T-helper 1 cell treated with Interleukin-12 subunit alpha and Interleukin-12 subunit beta and Interleukin-4 antibody, amounts not matched to agents 30 μg/mL and 1 μg/mL, for 36 hours (primary cell): ENCODE results near the gene PPP1R7.
"Not testable (repeated sequence)": the region's sequence is repeated elsewhere in the genome, so short reads cannot be mapped to it uniquely, and the experiment has no call there.

ENCODE experiments used
- H3K27ac Mint-ChIP-seq: one replicate; pipeline ENCODE4 v1.8.0; 2021; ENCODE audit warnings: mild to moderate bottlenecking, mixed read lengths
- H3K27me3 Mint-ChIP-seq: one replicate; pipeline ENCODE4 v1.8.0; 2021; ENCODE audit warnings: low read depth, mixed read lengths
- H3K36me3 Mint-ChIP-seq: one replicate; pipeline ENCODE4 v1.8.0; 2021; ENCODE audit warnings: low read depth, mixed read lengths
- H3K4me1 Mint-ChIP-seq: one replicate; pipeline ENCODE4 v1.8.0; 2021; ENCODE audit warnings: low read depth, mixed read lengths
- H3K4me3 Mint-ChIP-seq: one replicate; pipeline ENCODE4 v1.8.0; 2021; ENCODE audit warnings: mild to moderate bottlenecking, moderate library complexity, mixed read lengths
- H3K9me3 Mint-ChIP-seq: one replicate; pipeline ENCODE4 v1.8.0; 2021; ENCODE audit warnings: mixed read lengths

Gene PPP1R7

DNA sequence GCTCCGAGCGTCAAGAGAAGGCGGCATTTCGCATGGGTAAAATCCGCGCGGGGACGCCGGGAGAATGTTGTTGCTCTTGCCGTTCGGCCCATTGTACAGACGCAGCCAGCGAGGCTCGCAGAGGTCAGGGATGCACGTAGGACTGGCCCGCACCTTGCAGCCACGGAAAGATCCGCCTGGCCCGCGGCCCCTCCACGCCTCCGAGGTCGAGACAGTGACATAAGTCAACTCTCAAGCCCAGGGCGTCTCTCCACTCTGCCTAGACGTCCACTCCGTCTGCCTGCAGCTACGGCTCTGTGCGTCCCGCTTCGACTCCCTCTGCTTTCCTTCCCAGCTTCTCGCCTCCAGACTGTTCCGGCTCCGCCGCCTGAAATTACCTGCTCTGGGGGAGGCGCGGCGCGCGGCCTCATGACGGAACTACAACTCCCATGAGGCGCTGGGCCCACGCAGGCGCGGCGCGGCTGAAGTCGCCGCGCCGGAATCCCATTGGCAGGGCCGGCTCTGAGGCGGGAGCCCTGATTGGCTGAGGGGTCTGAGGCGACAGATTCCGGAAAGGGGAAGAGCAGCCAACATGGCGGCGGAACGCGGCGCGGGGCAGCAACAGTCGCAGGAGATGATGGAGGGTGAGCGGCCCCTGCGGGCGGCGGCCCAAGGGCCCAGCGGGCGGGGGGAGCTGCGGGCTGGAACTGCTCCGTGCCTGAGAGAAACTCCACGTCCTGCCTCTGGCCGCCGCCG is at the start of gene PPP1R7:
Gene PPP1R7 (plus strand): TSS at position 543 of the 735 bp plus-strand sequence. CDS start 29 bp downstream, at position 572.
- Mint-ChIP-seq H3K27me3 (no peaks in the 10 kb centered on the region), H3K4me3 (peak within 1 kb of the TSS; percentile 99), H3K9me3 (no peaks in the 10 kb centered on the region), H3K4me1 (peaks cover 43% of the 10 kb centered on the region), H3K36me3 (peaks cover 13% of the 10 kb centered on the region), H3K27ac (peak within 1 kb of the TSS; percentile 85)

GRCh38 chr2:241102239-241102803 is 47.9 kb upstream of the PPP1R7 start, which contains the start of gene MTERF4:
TSS of gene MTERF4 (minus strand) at chr2:241102287. CDS start at chr2:241102273, 14 bp downstream.
- H3K27ac Mint-ChIP-seq, result peak within 1 kb of the TSS; percentile 97
- H3K36me3 Mint-ChIP-seq, result peaks cover 19% of the 10 kb centered on the region
- H3K4me3 Mint-ChIP-seq, result peak within 1 kb of the TSS; percentile 93
- H3K4me1 Mint-ChIP-seq, result peaks cover 34% of the 10 kb centered on the region
- H3K9me3 Mint-ChIP-seq, result no peaks in the 10 kb centered on the region
- no peaks in the 10 kb centered on the region for H3K27me3 Mint-ChIP-seq

GRCh38 chr2:241103176-241103595 is 47.1 kb upstream of the PPP1R7 start:
- Mint-ChIP-seq H3K4me3 (peak overlapping the region; percentile 93), H3K9me3 (no peaks in the 10 kb centered on the region), H3K4me1 (peaks cover 30% of the 10 kb centered on the region), H3K36me3 (peaks cover 18% of the 10 kb centered on the region), H3K27me3 (no peaks in the 10 kb centered on the region), H3K27ac (peak overlapping the region; percentile 97)

DNA sequence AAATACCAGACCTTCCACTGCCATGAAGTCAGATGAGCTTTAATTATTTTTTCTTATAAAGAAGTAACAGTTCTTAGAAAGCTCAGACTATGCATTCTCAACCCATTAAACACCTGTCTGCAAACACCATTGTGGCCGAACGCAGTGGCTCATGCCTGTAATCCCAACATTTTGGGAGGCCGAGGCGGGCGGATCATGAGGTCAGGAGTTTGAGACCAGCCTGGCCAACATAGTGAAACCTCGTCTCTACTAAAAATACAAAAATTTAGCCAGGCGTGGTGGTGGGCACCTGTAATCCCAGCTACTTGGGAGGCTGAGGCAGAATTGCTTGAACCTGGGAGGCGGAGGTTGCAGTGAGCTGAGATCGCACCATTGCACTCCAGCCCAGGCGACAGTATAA is 45.7 kb upstream of the PPP1R7 start:
- not testable (repeated sequence) for H3K27me3 Mint-ChIP-seq, H3K27ac Mint-ChIP-seq, H3K9me3 Mint-ChIP-seq, H3K4me3 Mint-ChIP-seq
- H3K36me3 Mint-ChIP-seq, result peaks cover 21% of the 10 kb centered on the region
- peaks cover 34% of the 10 kb centered on the region for H3K4me1 Mint-ChIP-seq

- H3K9me3 Mint-ChIP-seq, result no peaks in the 10 kb centered on the region
These were observed 44.6 kb upstream of the PPP1R7 start for GRCh38 chr2:241105641-241106040.

DNA sequence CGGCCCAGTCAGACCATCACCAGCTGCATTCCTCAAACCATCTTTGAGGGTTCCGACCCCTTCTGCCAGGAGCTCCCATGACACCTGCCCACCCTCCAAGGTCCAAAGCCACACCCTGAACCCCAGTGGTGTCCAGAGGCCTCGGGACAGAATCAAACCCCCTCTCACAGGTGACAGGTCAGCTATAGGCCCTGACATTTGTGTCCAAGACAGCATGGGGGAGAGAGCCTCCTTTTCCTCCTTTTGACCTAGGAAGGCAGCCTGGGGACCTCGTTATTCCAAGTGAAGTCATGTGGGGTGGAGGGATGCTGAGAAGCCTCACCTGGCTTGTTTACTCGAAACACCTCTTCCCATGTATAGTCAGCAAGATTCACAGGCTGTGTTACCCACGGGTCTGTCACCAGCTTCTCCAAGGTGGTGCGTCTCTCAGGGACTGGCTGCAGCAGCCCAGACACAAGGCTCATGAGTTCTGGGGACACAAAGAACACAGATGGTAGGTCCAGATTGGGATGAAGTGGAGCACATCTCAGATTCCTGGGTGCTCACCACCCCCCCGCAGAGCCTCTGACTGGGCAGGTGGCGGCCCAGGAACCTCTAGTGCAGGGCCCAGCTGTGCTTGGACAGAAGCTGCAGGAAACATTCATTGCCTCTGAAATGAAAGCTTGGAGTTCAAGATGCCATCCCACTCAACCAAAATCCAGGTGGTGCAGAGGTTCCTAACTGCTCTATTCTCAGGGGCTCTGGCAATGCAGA is 43.1 kb upstream of the PPP1R7 start:
- Mint-ChIP-seq H3K27me3 (no peaks in the 10 kb centered on the region), H3K4me1 (peaks cover 41% of the 10 kb centered on the region), H3K27ac (peak overlapping the region; percentile 70), H3K36me3 (peaks cover 36% of the 10 kb centered on the region), H3K4me3 (no peak overlapping the region), H3K9me3 (no peaks in the 10 kb centered on the region)

More at GRCh38 chr2:241105641-241106040, 44.6 kb upstream of the PPP1R7 start:
- Mint-ChIP-seq H3K4me1 (peaks cover 35% of the 10 kb centered on the region), H3K4me3 (no peak overlapping the region), H3K27me3 (no peaks in the 10 kb centered on the region), H3K36me3 (peaks cover 23% of the 10 kb centered on the region), H3K27ac (no peak overlapping the region)

GRCh38 chr2:241108271-241109209 is 41.7 kb upstream of the PPP1R7 start:
- peak overlapping the region; percentile 74 for H3K4me3 Mint-ChIP-seq
- peaks cover 37% of the 10 kb centered on the region for H3K4me1 Mint-ChIP-seq
- H3K27me3 Mint-ChIP-seq, result no peaks in the 10 kb centered on the region
- H3K9me3 Mint-ChIP-seq, result no peaks in the 10 kb centered on the region
- peaks cover 41% of the 10 kb centered on the region for H3K36me3 Mint-ChIP-seq
- H3K27ac Mint-ChIP-seq, result peak overlapping the region; percentile 93

- Mint-ChIP-seq H3K4me1 (peaks cover 36% of the 10 kb centered on the region), H3K9me3 (no peaks in the 10 kb centered on the region), H3K27ac (peak overlapping the region; percentile 93), H3K4me3 (peak overlapping the region; percentile 74), H3K27me3 (no peaks in the 10 kb centered on the region), H3K36me3 (peaks cover 43% of the 10 kb centered on the region)
These were observed 40.8 kb upstream of the PPP1R7 start for GRCh38 chr2:241109210-241110088.

GRCh38 chr2:241110089-241110606 is 40.1 kb upstream of the PPP1R7 start:
- no peaks in the 10 kb centered on the region for H3K27me3 Mint-ChIP-seq
- peaks cover 36% of the 10 kb centered on the region for H3K4me1 Mint-ChIP-seq
- peak overlapping the region; percentile 69 for H3K27ac Mint-ChIP-seq
- peak overlapping the region; percentile 58 for H3K4me3 Mint-ChIP-seq
- peaks cover 50% of the 10 kb centered on the region for H3K36me3 Mint-ChIP-seq
- no peaks in the 10 kb centered on the region for H3K9me3 Mint-ChIP-seq

DNA sequence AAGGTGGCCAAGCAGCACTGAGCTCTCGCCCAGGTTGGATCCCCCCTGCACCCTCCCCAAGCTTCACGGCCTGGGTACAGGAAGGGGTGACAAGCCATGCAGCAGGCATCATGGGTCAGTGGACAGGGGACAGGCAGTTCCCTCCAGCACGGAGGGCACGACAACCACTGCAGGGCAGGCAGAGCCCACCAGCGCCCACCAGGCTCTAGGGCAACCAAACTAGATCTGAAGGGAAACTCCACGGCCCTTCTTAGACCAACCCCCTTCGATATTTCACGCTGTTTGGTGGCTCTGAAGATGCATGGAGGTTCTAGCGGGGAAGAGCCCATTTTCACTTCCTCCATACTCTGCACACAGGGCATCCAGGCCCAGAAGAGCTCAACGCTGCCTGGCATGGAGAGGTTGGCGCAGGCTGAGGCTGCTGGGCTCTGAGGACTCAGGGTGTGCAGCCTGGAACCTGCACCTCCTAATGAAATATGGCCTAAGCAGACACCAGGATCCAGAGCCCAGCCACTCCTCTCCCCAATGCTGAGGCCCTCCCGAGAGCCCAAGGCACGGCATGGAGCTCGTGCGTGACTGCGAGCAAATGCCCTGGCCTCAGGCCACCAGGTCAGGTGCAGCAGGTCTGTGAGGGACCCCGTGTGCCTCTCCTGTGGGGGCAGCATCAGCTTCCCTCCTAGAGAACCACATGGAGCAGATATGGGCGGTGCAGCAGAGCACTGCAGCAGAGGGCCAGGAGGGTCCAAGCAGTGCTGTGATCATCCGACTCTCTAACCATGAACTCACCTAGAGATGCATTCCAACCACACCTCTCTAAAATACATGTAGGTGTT is 39.4 kb upstream of the PPP1R7 start:
- Mint-ChIP-seq H3K27me3 (no peaks in the 10 kb centered on the region), H3K9me3 (no peaks in the 10 kb centered on the region), H3K4me3 (peak overlapping the region; percentile 73), H3K27ac (peak overlapping the region; percentile 20), H3K4me1 (peaks cover 36% of the 10 kb centered on the region), H3K36me3 (peaks cover 55% of the 10 kb centered on the region)

- H3K27me3 Mint-ChIP-seq, result no peaks in the 10 kb centered on the region
- H3K4me1 Mint-ChIP-seq, result peaks cover 36% of the 10 kb centered on the region
- H3K36me3 Mint-ChIP-seq, result peaks cover 61% of the 10 kb centered on the region
- no peaks in the 10 kb centered on the region for H3K9me3 Mint-ChIP-seq
- peak overlapping the region; percentile 73 for H3K4me3 Mint-ChIP-seq
- H3K27ac Mint-ChIP-seq, result peak overlapping the region; percentile 65
These were observed 38.8 kb upstream of the PPP1R7 start for GRCh38 chr2:241111440-241111805.

GRCh38 chr2:241112046-241112445 is 38.2 kb upstream of the PPP1R7 start:
- peak overlapping the region; percentile 65 for H3K27ac Mint-ChIP-seq
- no peaks in the 10 kb centered on the region for H3K27me3 Mint-ChIP-seq
- H3K36me3 Mint-ChIP-seq, result peaks cover 63% of the 10 kb centered on the region
- H3K4me3 Mint-ChIP-seq, result peak overlapping the region; percentile 73
- no peaks in the 10 kb centered on the region for H3K9me3 Mint-ChIP-seq
- H3K4me1 Mint-ChIP-seq, result peaks cover 36% of the 10 kb centered on the region
